ENCODE results near the gene UFSP2. TPM values are rescaled to one million over a fixed set of nuclear protein-coding genes. Genes with fewer than 3 reads are reported as not detected.

Gene UFSP2
- total and polyA plus RNA-seq, 7 experiments from 2014 or later = 13.9 to 54.6 (median 26.5) TPM

- no peaks in the 10 kb centered on the region for H3K27me3 Mint-ChIP-seq
- intact Hi-C loops (cut with micrococcal nuclease) = loop anchor here (1.0 to 10.0 kb wide), 12 partner anchors 191 to 1953 kb away; partner anchors contain the start of genes CDKN2AIP (in 2 of the 2), IRF2 (in 2 of the 2), ACSL1 (in 1 of the 2) and CASP3 (in 1 of the 2)
- H3K9me3 ChIP-seq (ENCODE audit: control insufficient read depth in 2 of 3, low read length in 3 of 3) = no peaks in the 10 kb centered on the region
- peak within 1 kb of the TSS; percentile 90 to 100 (median 99) for H3K27ac Mint-ChIP-seq
- H3K9me3 Mint-ChIP-seq = no peaks in the 10 kb centered on the region
- POLR2A ChIA-PET = interaction anchor here (0.5 to 3.4 kb wide), 15 partner anchors 9 to 1910 kb away, joined by 3 to 49 read pairs (median 5); partner anchors contain the start of genes CYP4V2, SLC25A4, SNX25 and UFSP2
- CTCF ChIA-PET = interaction anchor here (1.0 kb wide), 1 partner anchor 202 kb away, joined by 3 read pairs; no protein-coding TSS in a partner anchor
- H3K36me3 ChIP-seq (ENCODE audit: control insufficient read depth in 2 of 3, insufficient read depth in 3 of 3, low read length in 3 of 3) = peaks cover 0 to 5% (median 0%) of the 10 kb centered on the region in 3 experiments
- H3K27ac ChIP-seq (ENCODE audit: low read depth, low read length) = peak within 1 kb of the TSS; percentile 97
- peaks cover 14 to 52% (median 27%) of the 10 kb centered on the region in 7 donors for H3K4me1 Mint-ChIP-seq
- H3K4me3 Mint-ChIP-seq = peak within 1 kb of the TSS; percentile 82 to 100 (median 97)
- H3K36me3 Mint-ChIP-seq = peaks cover 0 to 18% (median 0%) of the 10 kb centered on the region in 5 donors
- peaks cover 12 to 15% of the 10 kb centered on the region in 2 donors for H3K4me1 ChIP-seq (ENCODE audit: control insufficient read depth in 2 of 2, insufficient read depth in 2 of 2, low read length in 2 of 2)
- DNase-seq (peak in 5 of 9 donors; percentile 23 to 32 (median 30)), ATAC-seq (no peak)
- H3K4me3 ChIP-seq (ENCODE audit: low read length) = peak within 1 kb of the TSS; percentile 69
- H3K27me3 ChIP-seq (ENCODE audit: control insufficient read depth in 2 of 2, insufficient read depth in 2 of 2, low read length in 2 of 2) = no peaks in the 10 kb centered on the region
These were observed 30.4 kb downstream of the UFSP2 start, which contains the start of gene LRP2BP for GRCh38 chr4:185395238-185395955. Gene LRP2BP, minus strand, starts transcription at chr4:185395924. Its CDS starts 17,738 bp downstream, at chr4:185378186.

GRCh38 chr4:185394568-185395237 lies 31.1 kb downstream of the UFSP2 start:
- peak overlapping the region; percentile 74 to 100 (median 96) for H3K27ac Mint-ChIP-seq
- H3K9me3 ChIP-seq (ENCODE audit: control insufficient read depth in 2 of 3, low read length in 3 of 3) = no peaks in the 10 kb centered on the region
- H3K4me3 Mint-ChIP-seq = peak overlapping the region; percentile 82 to 100 (median 97)
- no peak for DNase-seq
- peaks cover 14 to 46% (median 27%) of the 10 kb centered on the region in 7 donors for H3K4me1 Mint-ChIP-seq
- peak overlapping the region; percentile 97 for H3K27ac ChIP-seq (ENCODE audit: low read depth, low read length)
- H3K36me3 ChIP-seq (ENCODE audit: control insufficient read depth in 2 of 3, insufficient read depth in 3 of 3, low read length in 3 of 3) = peaks cover 0 to 5% (median 0%) of the 10 kb centered on the region in 3 experiments
- CTCF ChIA-PET = interaction anchor here (0.6 kb wide), 1 partner anchor 114 kb away, joined by 3 read pairs; no protein-coding TSS in a partner anchor
- no peak for ATAC-seq
- H3K4me3 ChIP-seq (ENCODE audit: low read length) = peak overlapping the region; percentile 69
- peaks cover 0 to 17% (median 0%) of the 10 kb centered on the region in 5 donors for H3K36me3 Mint-ChIP-seq
- intact Hi-C loops (cut with micrococcal nuclease) = loop anchor here (1.0 to 10.0 kb wide), 12 partner anchors 190 to 1952 kb away; partner anchors contain the start of genes CDKN2AIP (in 2 of the 2), IRF2 (in 2 of the 2), ACSL1 (in 1 of the 2) and CASP3 (in 1 of the 2)
- no peaks in the 10 kb centered on the region for H3K27me3 ChIP-seq (ENCODE audit: control insufficient read depth in 2 of 2, insufficient read depth in 2 of 2, low read length in 2 of 2)
- H3K4me1 ChIP-seq (ENCODE audit: control insufficient read depth in 2 of 2, insufficient read depth in 2 of 2, low read length in 2 of 2) = peaks cover 12 to 15% of the 10 kb centered on the region in 2 donors
- POLR2A ChIA-PET = interaction anchor here (0.5 to 3.4 kb wide), 8 partner anchors 9 to 809 kb away, joined by 3 to 49 read pairs (median 7); partner anchors contain the start of genes CYP4V2, SLC25A4, SNX25 and UFSP2
- no peaks in the 10 kb centered on the region for H3K27me3 Mint-ChIP-seq
- no peaks in the 10 kb centered on the region for H3K9me3 Mint-ChIP-seq

- ChIA-PET CTCF (no interaction called here), POLR2A (no interaction called here)
These were observed 33.6 kb downstream of the UFSP2 start for GRCh38 chr4:185392156-185392555.

GRCh38 chr4:185390941-185391340 lies 34.8 kb downstream of the UFSP2 start:
- Histone ChIP-seq H3K27ac (ENCODE audit: low read depth, low read length) (no peak overlapping the region), H3K9me3 (ENCODE audit: control insufficient read depth in 2 of 3, low read length in 3 of 3) (no peaks in the 10 kb centered on the region), H3K36me3 (ENCODE audit: control insufficient read depth in 2 of 3, insufficient read depth in 3 of 3, low read length in 3 of 3) (peaks cover 0 to 2% (median 0%) of the 10 kb centered on the region in 3 experiments), H3K27me3 (ENCODE audit: control insufficient read depth in 2 of 2, insufficient read depth in 2 of 2, low read length in 2 of 2) (no peaks in the 10 kb centered on the region), H3K4me3 (ENCODE audit: low read length) (no peak overlapping the region), H3K4me1 (ENCODE audit: control insufficient read depth in 2 of 2, insufficient read depth in 2 of 2, low read length in 2 of 2) (peaks cover 7 to 8% of the 10 kb centered on the region in 2 donors)
- H3K9me3 Mint-ChIP-seq = no peaks in the 10 kb centered on the region
- peaks cover 10 to 22% (median 18%) of the 10 kb centered on the region in 7 donors for H3K4me1 Mint-ChIP-seq
- intact Hi-C loops (cut with micrococcal nuclease) = loop anchor here (10.0 kb wide), 5 partner anchors 566 to 1946 kb away; partner anchors contain the start of genes IRF2 (in 2 of the 2), ACSL1 (in 1 of the 2), CDKN2AIP (in 1 of the 2) and CENPU (in 1 of the 2)
- peaks cover 0 to 8% (median 4%) of the 10 kb centered on the region in 5 donors for H3K36me3 Mint-ChIP-seq
- no peak for DNase-seq
- H3K27me3 Mint-ChIP-seq = peaks cover 0 to 3% (median 1%) of the 10 kb centered on the region in 5 donors
- H3K27ac Mint-ChIP-seq = no peak overlapping the region
- ATAC-seq = no peak
- CTCF ChIA-PET = no interaction called here
- H3K4me3 Mint-ChIP-seq = no peak overlapping the region
- POLR2A ChIA-PET = no interaction called here

More at GRCh38 chr4:185392156-185392555, 33.6 kb downstream of the UFSP2 start:
- Histone ChIP-seq H3K27ac (ENCODE audit: low read depth, low read length) (no peak overlapping the region), H3K4me3 (ENCODE audit: low read length) (no peak overlapping the region), H3K4me1 (ENCODE audit: control insufficient read depth in 2 of 2, insufficient read depth in 2 of 2, low read length in 2 of 2) (peaks cover 11 to 13% of the 10 kb centered on the region in 2 donors), H3K27me3 (ENCODE audit: control insufficient read depth in 2 of 2, insufficient read depth in 2 of 2, low read length in 2 of 2) (no peaks in the 10 kb centered on the region), H3K36me3 (ENCODE audit: control insufficient read depth in 2 of 3, insufficient read depth in 3 of 3, low read length in 3 of 3) (peaks cover 0 to 5% (median 0%) of the 10 kb centered on the region in 3 experiments), H3K9me3 (ENCODE audit: control insufficient read depth in 2 of 3, low read length in 3 of 3) (no peaks in the 10 kb centered on the region)
- Mint-ChIP-seq H3K27ac (peak overlapping the region in 3 of 9 donors; percentile 10 to 34 (median 19)), H3K4me1 (peaks cover 14 to 25% (median 20%) of the 10 kb centered on the region in 7 donors), H3K9me3 (no peaks in the 10 kb centered on the region), H3K36me3 (peaks cover 0 to 8% (median 4%) of the 10 kb centered on the region in 5 donors), H3K4me3 (no peak overlapping the region), H3K27me3 (no peaks in the 10 kb centered on the region)
- intact Hi-C loops (cut with micrococcal nuclease) = loop anchor here (10.0 kb wide), 5 partner anchors 567 to 1947 kb away; partner anchors contain the start of genes IRF2 (in 2 of the 2), ACSL1 (in 1 of the 2), CDKN2AIP (in 1 of the 2) and CENPU (in 1 of the 2)
- DNase-seq = no peak
- no peak for ATAC-seq

GRCh38 chr4:185387957-185388356 lies 37.8 kb downstream of the UFSP2 start:
- intact Hi-C loops (cut with micrococcal nuclease) = no loop called here
- ChIA-PET POLR2A (interaction anchor here (1.4 kb wide), 1 partner anchor 9 kb away, joined by 3 read pairs; no protein-coding TSS in a partner anchor), CTCF (no interaction called here)
- ATAC-seq = no peak
- Mint-ChIP-seq H3K27me3 (peaks cover 0 to 27% (median 19%) of the 10 kb centered on the region in 5 donors), H3K9me3 (peaks cover 0 to 3% (median 0%) of the 10 kb centered on the region in 11 donors), H3K4me1 (peaks cover 11 to 22% (median 17%) of the 10 kb centered on the region in 7 donors), H3K36me3 (peaks cover 0 to 13% (median 4%) of the 10 kb centered on the region in 5 donors), H3K4me3 (no peak overlapping the region), H3K27ac (no peak overlapping the region)
- no peak for DNase-seq
- no peak overlapping the region for H3K4me3 ChIP-seq (ENCODE audit: low read length)
- peaks cover 0 to 7% of the 10 kb centered on the region in 2 donors for H3K4me1 ChIP-seq (ENCODE audit: control insufficient read depth in 2 of 2, insufficient read depth in 2 of 2, low read length in 2 of 2)
- H3K9me3 ChIP-seq (ENCODE audit: control insufficient read depth in 2 of 3, low read length in 3 of 3) = no peaks in the 10 kb centered on the region
- H3K27me3 ChIP-seq (ENCODE audit: control insufficient read depth in 2 of 2, insufficient read depth in 2 of 2, low read length in 2 of 2) = no peaks in the 10 kb centered on the region
- H3K27ac ChIP-seq (ENCODE audit: low read depth, low read length) = no peak overlapping the region
- no peaks in the 10 kb centered on the region for H3K36me3 ChIP-seq (ENCODE audit: control insufficient read depth in 2 of 3, insufficient read depth in 3 of 3, low read length in 3 of 3)
